ENCODE results near the gene SFTPB. TPM values are rescaled to one million over a fixed set of nuclear protein-coding genes. Genes with fewer than 3 reads are reported as not detected.

Gene SFTPB
- total RNA-seq, 1 donor, result not detected

DNA sequence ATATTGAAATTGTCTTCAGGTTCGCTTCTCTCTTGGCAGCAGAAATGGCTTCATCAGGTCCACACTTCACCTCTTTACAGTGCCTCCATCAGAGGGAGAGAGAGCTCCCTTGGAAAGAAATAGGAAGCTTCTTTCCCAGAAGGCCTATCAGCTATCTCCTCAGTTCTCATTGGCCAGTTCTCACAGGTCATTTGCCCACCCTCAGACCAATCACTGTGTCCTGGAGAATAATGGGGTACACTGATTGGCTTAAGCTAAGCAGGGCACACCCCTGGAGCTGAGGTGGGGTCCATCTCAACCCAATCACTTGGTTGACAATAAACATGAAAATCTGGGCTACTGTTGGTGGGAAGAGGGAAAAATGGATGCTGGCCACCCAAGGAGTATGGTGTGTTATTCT, 31.3 kb upstream of the SFTPB start:
- Histone ChIP-seq H3K9me3 (ENCODE audit: low read depth, low read length) (no peaks in the 10 kb centered on the region), H4K20me1 (ENCODE audit: insufficient read depth, low read length) (no peaks in the 10 kb centered on the region), H3K4me2 (ENCODE audit: insufficient read depth, low read length) (no peak overlapping the region), H3K79me2 (ENCODE audit: insufficient read depth, low read length) (no peaks in the 10 kb centered on the region), H3K4me1 (ENCODE audit: insufficient read depth, low read length) (peaks cover 13% of the 10 kb centered on the region), H3K27ac (ENCODE audit: low read depth, low read length) (no peak overlapping the region), H3K4me3 (ENCODE audit: insufficient read depth, low read length) (no peak overlapping the region), H3K36me3 (ENCODE audit: insufficient read depth, low read length) (no peaks in the 10 kb centered on the region), H2AFZ (ENCODE audit: low read length) (no peak overlapping the region), H3K27me3 (ENCODE audit: insufficient read depth, low read length) (no peaks in the 10 kb centered on the region)
- DNase-seq (ENCODE audit: insufficient read length, low spot score, missing footprints), result no peak
- TF ChIP-seq, protein P1, sequence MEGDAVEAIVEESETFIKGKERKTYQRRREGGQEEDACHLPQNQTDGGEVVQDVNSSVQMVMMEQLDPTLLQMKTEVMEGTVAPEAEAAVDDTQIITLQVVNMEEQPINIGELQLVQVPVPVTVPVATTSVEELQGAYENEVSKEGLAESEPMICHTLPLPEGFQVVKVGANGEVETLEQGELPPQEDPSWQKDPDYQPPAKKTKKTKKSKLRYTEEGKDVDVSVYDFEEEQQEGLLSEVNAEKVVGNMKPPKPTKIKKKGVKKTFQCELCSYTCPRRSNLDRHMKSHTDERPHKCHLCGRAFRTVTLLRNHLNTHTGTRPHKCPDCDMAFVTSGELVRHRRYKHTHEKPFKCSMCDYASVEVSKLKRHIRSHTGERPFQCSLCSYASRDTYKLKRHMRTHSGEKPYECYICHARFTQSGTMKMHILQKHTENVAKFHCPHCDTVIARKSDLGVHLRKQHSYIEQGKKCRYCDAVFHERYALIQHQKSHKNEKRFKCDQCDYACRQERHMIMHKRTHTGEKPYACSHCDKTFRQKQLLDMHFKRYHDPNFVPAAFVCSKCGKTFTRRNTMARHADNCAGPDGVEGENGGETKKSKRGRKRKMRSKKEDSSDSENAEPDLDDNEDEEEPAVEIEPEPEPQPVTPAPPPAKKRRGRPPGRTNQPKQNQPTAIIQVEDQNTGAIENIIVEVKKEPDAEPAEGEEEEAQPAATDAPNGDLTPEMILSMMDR (IDR thresholded peaks at IDR 0.05; ENCODE audit: extremely low read depth, low read depth, low read length), result no peak

DNA sequence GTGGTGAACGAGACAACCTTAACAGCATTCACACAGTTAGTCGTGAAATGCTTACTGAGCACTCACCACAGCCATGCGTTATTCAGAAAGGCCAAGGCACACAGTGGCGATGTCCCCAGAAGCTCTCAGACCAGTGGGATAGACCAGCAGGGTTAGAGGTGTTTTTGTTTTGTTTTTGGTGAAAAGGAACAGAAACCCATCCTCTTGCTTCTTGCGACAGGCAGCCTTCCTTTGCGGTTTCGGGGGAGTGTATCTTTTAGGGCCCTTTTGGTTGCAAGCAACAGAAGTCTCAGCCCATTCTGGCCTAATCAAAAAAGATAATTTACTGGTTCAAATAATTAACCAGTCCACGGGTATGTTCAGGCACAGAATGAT, 30.9 kb upstream of the SFTPB start:
- H3K9me3 ChIP-seq (ENCODE audit: low read depth, low read length), result no peaks in the 10 kb centered on the region
- no peak overlapping the region for H3K27ac ChIP-seq (ENCODE audit: low read depth, low read length)
- no peaks in the 10 kb centered on the region for H4K20me1 ChIP-seq (ENCODE audit: insufficient read depth, low read length)
- H2AFZ ChIP-seq (ENCODE audit: low read length), result no peak overlapping the region
- no peaks in the 10 kb centered on the region for H3K79me2 ChIP-seq (ENCODE audit: insufficient read depth, low read length)
- no peaks in the 10 kb centered on the region for H3K27me3 ChIP-seq (ENCODE audit: insufficient read depth, low read length)
- H3K4me3 ChIP-seq (ENCODE audit: insufficient read depth, low read length), result no peak overlapping the region
- DNase-seq (ENCODE audit: insufficient read length, low spot score, missing footprints), result no peak
- H3K36me3 ChIP-seq (ENCODE audit: insufficient read depth, low read length), result no peaks in the 10 kb centered on the region
- no peak overlapping the region for H3K4me2 ChIP-seq (ENCODE audit: insufficient read depth, low read length)
- H3K4me1 ChIP-seq (ENCODE audit: insufficient read depth, low read length), result peaks cover 13% of the 10 kb centered on the region
- TF ChIP-seq, protein P1 (IDR thresholded peaks at IDR 0.05; ENCODE audit: extremely low read depth, low read depth, low read length), result no peak

DNA sequence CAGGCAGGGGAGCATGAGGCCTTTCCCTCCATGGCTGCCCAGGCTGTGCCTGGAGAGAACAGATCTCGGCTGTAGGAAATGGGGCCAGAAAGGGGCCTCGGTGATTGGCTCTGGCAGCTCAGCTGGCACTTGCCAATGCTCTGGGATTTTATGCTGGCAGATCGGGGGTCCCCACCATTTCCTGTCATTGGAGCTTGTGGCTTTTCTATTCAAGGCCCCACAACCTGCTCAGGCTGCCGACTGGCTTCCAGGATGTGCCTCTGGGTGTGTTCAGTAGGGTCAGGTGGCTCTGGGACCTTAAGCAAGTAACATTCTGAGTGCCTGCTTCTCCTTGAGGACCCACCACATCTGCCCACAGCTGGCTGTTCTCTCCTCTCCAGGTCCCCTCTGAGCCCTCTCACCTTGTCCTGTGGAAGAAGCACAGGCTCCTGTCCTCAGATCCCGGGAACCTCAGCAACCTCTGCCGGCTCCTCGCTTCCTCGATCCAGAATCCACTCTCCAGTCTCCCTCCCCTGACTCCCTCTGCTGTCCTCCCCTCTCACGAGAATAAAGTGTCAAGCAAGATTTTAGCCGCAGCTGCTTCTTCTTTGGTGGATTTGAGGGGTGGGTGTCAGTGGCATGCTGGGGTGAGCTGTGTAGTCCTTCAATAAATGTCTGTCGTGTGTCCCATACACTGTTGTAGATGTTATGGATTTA, 30.3 kb upstream of the SFTPB start:
- Histone ChIP-seq H3K27ac (ENCODE audit: low read depth, low read length) (no peak overlapping the region), H4K20me1 (ENCODE audit: insufficient read depth, low read length) (no peaks in the 10 kb centered on the region), H2AFZ (ENCODE audit: low read length) (no peak overlapping the region), H3K79me2 (ENCODE audit: insufficient read depth, low read length) (no peaks in the 10 kb centered on the region), H3K4me2 (ENCODE audit: insufficient read depth, low read length) (no peak overlapping the region), H3K9me3 (ENCODE audit: low read depth, low read length) (no peaks in the 10 kb centered on the region), H3K36me3 (ENCODE audit: insufficient read depth, low read length) (no peaks in the 10 kb centered on the region), H3K4me1 (ENCODE audit: insufficient read depth, low read length) (peaks cover 13% of the 10 kb centered on the region), H3K27me3 (ENCODE audit: insufficient read depth, low read length) (no peaks in the 10 kb centered on the region), H3K4me3 (ENCODE audit: insufficient read depth, low read length) (no peak overlapping the region)
- TF ChIP-seq, protein P1 (IDR thresholded peaks at IDR 0.05; ENCODE audit: extremely low read depth, low read depth, low read length), result no peak
- peak; percentile 64 for DNase-seq (ENCODE audit: insufficient read length, low spot score, missing footprints)

DNA sequence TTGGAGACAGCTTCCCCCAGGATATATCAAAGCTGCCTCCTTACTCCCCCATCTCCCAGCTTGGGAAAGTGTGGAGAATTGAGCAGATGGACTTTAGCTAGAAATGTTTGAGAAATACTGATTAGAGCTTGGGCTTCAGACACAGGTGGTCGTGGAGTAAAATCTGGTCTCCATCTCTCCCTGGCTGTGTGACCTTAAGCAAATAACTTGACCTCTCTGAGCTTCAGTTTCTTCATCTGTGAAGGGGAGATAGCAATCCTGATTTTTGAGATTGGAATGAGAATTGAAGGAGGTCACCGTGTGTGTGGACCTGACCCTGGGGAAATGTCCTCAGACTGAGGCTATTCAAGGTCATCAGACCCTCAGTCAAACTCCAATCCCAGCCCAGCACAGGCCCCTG, 29.7 kb upstream of the SFTPB start:
- TF ChIP-seq, protein P1 (IDR thresholded peaks at IDR 0.05; ENCODE audit: extremely low read depth, low read depth, low read length), result no peak
- H3K9me3 ChIP-seq (ENCODE audit: low read depth, low read length), result no peaks in the 10 kb centered on the region

More for the DNA sequence above, 29.7 kb upstream of the SFTPB start:
- H3K27me3 ChIP-seq (ENCODE audit: insufficient read depth, low read length), result no peaks in the 10 kb centered on the region
- H3K79me2 ChIP-seq (ENCODE audit: insufficient read depth, low read length), result no peaks in the 10 kb centered on the region
- DNase-seq (ENCODE audit: insufficient read length, low spot score, missing footprints), result no peak
- H3K4me3 ChIP-seq (ENCODE audit: insufficient read depth, low read length), result no peak overlapping the region
- H3K36me3 ChIP-seq (ENCODE audit: insufficient read depth, low read length), result no peaks in the 10 kb centered on the region
- H4K20me1 ChIP-seq (ENCODE audit: insufficient read depth, low read length), result no peaks in the 10 kb centered on the region
- no peak overlapping the region for H2AFZ ChIP-seq (ENCODE audit: low read length)
- H3K4me2 ChIP-seq (ENCODE audit: insufficient read depth, low read length), result no peak overlapping the region
- H3K27ac ChIP-seq (ENCODE audit: low read depth, low read length), result no peak overlapping the region
- peaks cover 13% of the 10 kb centered on the region for H3K4me1 ChIP-seq (ENCODE audit: insufficient read depth, low read length)
